NCI-H1436 (cell line): ENCODE data around the gene UBE3B.

Source experiments
- DNase-seq: peaks from one replicate; lab custom pipeline; 2025; lab: John Stamatoyannopoulos, UW

The UBE3B gene

GRCh38 chr12:109497675-109498074 lies 20.2 kb downstream of the UBE3B start:
- no peak for DNase-seq

- DNase-seq = no peak
Measured at GRCh38 chr12:109500406-109501185, 23.2 kb downstream of the UBE3B start.

GRCh38 chr12:109501299-109501698 lies 23.9 kb downstream of the UBE3B start:
- DNase-seq = no peak

DNA sequence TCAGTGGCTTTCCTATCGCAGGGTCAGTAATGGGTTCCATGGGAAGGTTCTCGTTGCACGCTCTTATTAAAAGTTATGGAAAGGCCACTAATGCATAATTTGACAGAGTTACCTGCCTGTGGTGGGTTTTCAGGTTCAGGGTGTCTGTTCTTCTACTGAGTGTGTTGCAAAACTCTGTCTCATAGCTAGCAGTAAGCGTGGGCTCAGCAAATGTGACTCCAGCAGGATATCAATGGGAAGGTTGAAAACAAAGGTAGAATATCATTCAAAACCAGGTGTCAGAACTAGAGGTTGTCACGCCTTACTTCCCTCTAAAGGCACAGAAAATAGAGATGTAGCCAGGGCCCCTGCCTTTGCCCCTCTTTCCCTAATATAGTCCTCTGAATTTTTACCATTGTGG lies 24.9 kb downstream of the UBE3B start:
- no peak for DNase-seq

DNA sequence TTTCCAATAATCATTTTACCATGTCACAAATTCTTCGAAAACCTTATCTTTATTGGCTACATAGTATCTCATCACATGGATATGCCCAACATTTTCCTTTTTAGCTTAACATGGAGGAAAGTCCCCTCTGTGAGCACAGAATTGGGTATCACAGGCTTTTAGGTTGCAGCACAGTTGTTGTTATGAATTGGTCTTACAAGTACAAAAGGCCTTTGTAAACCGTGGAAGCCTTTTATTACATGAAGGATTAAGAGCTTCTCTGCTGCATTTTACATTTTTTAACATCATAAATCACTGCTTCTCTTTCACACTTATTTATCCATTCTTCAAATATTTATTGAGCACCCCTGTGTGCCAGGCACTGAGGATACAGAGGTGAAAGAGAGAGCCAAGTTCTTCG lies 26.2 kb downstream of the UBE3B start:
- DNase-seq = no peak

DNA sequence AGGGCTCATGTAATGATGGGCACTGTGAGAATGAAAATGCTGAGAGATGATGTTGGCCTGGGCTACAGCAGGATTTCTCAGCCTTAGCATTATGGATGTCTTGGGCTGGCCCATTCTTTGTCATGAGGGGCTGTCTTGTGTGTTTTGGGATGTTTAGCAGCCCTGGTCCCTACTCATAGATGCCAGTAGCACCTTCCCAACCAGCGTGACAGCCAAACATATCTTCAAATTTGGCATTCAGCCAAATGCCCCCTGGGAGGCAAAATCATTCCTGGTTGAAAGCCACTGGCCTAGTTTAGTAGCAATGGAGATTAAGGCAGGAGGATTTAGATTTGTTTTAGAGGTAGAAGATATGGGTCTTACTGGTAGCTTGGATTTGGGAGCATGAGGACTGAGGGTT lies 26.6 kb downstream of the UBE3B start:
- DNase-seq = no peak

DNA sequence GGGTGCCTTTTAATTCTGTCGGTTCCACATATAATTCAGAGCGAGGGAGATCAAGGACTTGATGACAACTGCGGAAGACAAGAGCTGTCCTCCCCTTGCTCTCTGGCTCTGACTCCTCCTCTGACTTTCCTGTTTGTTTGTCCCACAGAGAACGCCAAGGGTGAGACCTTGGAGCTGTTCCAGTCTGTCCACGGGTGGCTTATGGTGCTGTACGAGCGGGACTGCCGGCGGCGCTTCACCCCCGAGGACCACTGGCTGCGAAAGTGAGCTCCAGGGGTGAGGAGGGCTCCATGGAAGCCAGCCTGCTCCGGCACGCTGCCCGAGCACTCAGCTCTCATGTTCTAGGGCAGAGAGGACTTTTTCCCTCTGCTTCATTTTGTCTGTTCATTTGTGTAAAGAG lies 32.8 kb downstream of the UBE3B start:
- DNase-seq = no peak

DNA sequence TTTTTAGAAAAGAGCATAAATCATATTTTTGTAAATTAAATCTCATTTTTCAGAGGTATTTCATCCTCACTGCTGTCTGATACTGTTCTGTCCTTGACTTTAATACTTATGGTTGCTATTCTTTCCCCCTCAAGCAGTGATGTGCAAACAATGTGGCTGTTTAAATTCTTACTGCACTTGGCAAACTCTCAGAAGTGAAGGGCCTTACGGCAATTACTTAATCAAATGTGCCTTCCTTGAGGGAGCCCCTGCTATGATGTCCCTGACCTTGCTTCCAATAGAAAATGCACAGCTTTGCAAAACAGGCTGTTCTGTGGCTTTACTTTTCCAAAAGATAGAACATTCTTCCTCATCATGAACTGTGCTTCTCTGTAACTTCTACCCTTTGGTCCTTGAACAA lies 35.2 kb downstream of the UBE3B start:
- DNase-seq = no peak

- DNase-seq = no peak
Measured at GRCh38 chr12:109513051-109513450, 35.6 kb downstream of the UBE3B start.

DNA sequence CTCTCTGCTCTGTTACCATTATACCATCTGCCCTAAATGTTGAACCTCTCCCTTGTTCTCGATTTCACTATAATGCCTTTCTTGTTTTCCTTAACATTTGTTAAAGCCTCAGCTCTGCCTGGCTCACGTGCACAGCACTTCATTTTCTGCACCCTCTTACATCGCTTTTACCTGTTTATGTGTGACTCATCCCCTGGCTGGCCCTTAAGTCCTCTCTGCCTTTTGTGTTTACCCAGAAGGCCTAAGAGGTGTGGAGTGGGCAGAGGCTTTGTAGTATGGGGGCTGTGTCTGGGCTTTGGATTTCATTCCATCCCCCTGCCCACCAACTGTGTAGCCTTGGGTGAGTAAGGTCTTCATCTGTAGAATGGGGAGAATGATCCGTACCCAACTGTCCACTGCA lies 36.5 kb downstream of the UBE3B start:
- no peak for DNase-seq

DNA sequence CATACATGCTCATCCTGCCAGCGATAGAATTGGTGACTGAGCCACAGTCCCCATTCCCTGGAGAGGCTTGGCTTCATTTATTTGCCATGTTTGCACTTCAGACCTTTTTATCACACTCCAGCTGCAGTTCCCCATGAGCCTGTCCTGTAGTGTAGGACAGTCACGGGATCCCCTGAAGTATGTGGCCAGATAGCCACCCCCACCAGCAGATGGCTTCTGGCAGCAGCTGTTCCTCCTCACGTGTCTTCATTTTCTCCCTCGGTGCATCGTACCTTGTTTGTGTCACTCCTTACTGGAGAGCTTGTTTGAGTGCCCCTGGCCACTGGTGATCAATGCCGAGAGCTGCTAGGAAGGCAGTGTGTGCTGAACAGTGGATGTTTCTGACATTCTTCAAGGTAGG lies 40.2 kb downstream of the UBE3B start:
- DNase-seq = no peak

- DNase-seq = peak; percentile 62
Measured at GRCh38 chr12:109518820-109519665, 41.6 kb downstream of the UBE3B start.

DNA sequence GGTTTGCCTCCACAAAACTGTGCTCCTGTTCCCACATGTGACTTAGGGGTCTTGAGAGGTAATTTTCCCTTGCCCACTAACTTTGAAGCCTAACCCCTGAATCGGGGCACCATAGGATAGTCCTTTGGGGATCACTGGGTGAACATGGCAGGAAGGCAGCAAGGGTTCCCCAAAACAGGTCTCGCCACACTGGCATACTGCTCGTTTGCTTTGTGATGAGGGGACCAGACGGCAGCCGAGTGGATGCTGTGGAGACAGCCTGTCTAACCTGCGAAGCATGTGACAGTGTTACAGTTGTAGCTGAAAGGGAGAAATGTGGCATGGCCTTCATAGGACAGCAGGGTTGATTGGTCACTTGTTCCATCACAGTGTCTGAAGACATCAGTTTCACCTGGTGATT lies 42.4 kb downstream of the UBE3B start:
- DNase-seq = no peak

DNA sequence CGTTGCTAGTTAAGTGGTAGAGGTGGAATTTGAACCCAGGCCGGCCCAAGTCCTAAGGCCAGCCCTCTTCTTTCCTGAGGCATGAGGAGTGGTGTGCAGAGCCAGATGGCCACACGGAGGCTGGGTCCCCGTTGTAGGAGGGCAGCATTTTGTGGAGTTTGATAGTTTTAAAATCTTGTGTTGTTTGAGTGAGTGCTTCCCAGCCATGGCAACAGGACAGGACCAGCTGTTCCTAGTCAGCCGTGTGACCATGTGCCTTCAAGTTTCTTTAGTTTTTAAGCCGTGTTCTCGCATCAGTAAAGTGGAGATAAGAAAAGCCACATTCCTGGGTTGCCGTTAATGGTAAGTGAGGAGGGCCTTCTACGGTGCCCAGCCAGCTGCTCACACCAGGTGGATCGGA lies 44.4 kb downstream of the UBE3B start:
- no peak for DNase-seq

GRCh38 chr12:109523071-109523470 lies 45.6 kb downstream of the UBE3B start:
- DNase-seq = no peak

GRCh38 chr12:109523504-109523903 lies 46.1 kb downstream of the UBE3B start:
- DNase-seq = no peak

DNA sequence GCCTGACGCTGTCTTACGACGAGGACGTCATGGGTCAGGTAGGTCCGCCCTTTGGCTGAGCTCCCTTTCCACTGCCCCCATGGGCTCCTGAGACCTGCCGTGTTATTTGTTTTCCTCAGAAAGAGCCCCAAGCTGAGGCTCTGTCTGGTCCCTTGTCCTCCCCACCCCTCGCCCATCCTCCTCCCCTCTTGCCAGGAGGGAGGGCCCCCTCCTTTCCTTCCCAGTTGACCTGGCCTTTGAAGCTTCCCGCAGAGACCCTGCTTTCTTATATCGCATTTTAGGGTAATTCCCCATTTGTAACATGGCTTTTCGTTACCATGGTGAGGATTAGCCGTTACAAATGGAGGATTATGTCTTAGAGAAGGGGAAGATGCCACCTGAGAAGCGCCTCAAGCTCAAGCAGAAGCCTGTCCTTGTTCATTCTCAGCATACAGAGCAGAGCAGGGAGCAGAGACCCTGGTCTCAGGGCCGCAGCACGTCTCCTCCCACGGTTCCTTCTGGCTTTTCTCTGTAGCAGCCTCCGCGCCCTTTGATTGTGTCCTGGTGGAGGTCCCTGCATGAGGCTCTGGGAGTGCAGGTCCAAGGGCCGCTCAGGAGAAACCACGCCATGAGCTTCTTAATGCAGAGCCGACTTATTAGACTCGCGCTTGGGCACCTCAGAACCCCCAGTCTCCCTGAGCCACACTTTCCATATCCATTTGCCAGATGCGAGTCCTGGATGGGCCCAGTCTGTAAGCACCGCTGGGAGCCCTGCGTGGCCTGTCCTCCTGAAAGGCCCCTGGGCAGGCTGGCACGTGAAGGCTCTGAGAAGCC lies 47.2 kb downstream of the UBE3B start:
- no peak for DNase-seq

DNA sequence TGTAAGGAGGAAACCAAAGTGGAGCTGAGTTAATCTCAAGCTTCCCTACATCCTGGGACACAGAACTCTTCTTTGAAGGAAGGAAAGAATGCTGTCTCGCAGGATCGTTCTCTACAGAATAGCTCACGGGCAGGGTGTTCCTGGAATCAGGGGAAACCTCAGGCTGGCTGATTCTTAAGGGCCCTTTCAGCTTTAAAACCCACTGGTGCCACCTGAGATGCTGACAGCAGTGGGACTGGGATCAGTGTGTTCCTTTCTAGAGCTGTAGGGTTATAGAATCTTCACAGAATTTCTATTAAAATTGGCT lies 47.8 kb downstream of the UBE3B start:
- DNase-seq = no peak

- DNase-seq = no peak
Measured at GRCh38 chr12:109527489-109528123, 50.2 kb downstream of the UBE3B start.

DNA sequence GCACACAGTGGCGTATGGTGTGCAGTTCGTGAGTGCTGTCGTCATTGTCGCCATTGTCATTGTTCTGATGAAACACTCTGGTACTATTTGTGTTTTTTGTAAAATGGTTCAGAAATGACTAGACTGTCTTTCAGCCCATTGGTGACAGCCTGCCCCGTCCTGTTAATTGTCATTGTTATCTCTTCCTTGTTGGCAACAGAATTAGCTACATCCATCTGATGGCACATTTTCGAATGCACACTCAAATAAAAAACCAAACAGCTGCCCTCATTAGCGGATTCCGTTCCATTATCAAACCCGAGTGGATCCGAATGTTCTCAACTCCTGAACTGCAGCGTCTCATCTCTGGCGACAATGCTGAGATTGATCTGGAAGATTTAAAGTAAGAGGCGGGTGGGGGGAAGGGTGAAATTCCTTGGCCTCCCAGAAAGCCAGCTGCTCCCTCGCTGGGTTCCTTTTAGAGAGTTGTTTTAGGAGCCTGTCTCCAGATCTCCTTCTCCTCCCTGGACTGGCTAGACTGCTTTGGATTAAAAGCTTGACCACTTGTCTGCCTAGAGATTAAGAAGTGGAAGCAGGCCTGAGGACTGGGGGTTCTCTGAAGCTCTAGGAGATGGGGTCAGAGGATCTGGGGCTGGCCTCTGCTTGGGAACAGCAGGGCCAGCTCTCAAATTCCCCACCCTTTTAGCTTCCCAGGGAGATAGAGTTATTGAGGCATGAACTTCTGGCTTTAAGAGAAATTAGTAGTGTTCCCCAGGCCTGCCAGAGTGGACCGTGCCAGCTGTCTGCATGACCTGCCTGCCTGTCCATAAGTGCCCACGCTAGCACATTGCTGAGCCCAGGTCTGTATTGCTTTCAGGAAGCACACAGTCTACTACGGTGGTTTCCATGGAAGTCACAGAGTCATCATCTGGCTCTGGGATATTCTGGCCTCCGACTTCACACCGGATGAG lies 52.5 kb downstream of the UBE3B start:
- DNase-seq = no peak

DNA sequence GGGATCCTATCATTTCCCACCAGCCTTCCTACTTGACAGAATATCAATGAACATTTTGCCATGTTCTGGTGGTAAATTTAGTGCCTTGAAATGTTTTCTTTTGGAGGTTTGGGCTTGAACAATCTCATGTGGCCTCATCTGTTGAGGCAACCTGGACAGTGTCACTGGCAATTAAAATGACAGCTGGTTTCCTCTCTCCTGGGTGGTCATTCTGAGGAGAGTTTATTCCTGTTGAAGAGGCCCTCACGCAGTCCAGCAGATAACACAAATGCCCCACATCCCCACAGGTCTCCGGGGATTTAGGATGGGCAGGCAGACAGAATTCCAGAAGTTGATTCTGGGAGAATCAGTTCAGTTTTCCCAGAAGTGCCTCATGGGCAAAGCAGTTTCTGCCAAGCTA lies 54.0 kb downstream of the UBE3B start:
- no peak for DNase-seq
